ENCODE results near the gene NXPH3. TPM values are rescaled to one million over a fixed set of nuclear protein-coding genes. Genes with fewer than 3 reads are reported as not detected.

Gene NXPH3
- total and polyA plus RNA-seq, 8 donors, result 0.19 to 1.1 (median 0.33) TPM

- no peaks in the 10 kb centered on the region for H3K9me3 ChIP-seq
- no peak overlapping the region for H3K4me3 ChIP-seq
- no peak overlapping the region for H3K27ac ChIP-seq
- no peaks in the 10 kb centered on the region for H3K36me3 ChIP-seq
- TF ChIP-seq CTCF (IDR thresholded peaks at IDR 0.05), result no peak
- H3K27me3 ChIP-seq, result no peaks in the 10 kb centered on the region
- intact Hi-C loops (cut with DNase I), result no loop called here
- DNase-seq (no peak), ATAC-seq (no peak), FAIRE-seq (no peak)
- WGBS, 2 donors, result 78 to 82% methylated on average over 12 of the region's 12 CpGs
- H3K4me1 ChIP-seq, result peaks cover 0 to 5% (median 0%) of the 10 kb centered on the region in 3 donors
Measured at GRCh38 chr17:49580981-49581647, 5.4 kb downstream of the NXPH3 start.

- ATAC-seq, result no peak
- FAIRE-seq, result no peak
- no peaks in the 10 kb centered on the region for H3K27me3 ChIP-seq
- H3K4me3 ChIP-seq, result no peak overlapping the region
- no peak for TF ChIP-seq CTCF (IDR thresholded peaks at IDR 0.05)
- 65 to 67% methylated on average over 6 of the region's 6 CpGs for WGBS, 2 donors
- DNase-seq, result no peak
- no peaks in the 10 kb centered on the region for H3K36me3 ChIP-seq
- H3K27ac ChIP-seq, result no peak overlapping the region
- peaks cover 0 to under 1% (median 0%) of the 10 kb centered on the region in 3 donors for H3K4me1 ChIP-seq
- intact Hi-C loops (cut with DNase I), result no loop called here
- no peaks in the 10 kb centered on the region for H3K9me3 ChIP-seq
Measured at GRCh38 chr17:49581648-49581998, 6.0 kb downstream of the NXPH3 start.

- WGBS, 2 donors, result 76 to 86% methylated on average over 12 of the region's 12 CpGs
- intact Hi-C loops (cut with DNase I), result no loop called here
- Histone ChIP-seq H3K4me3 (no peak overlapping the region), H3K9me3 (no peaks in the 10 kb centered on the region), H3K27ac (no peak overlapping the region), H3K4me1 (no peaks in the 10 kb centered on the region), H3K36me3 (no peaks in the 10 kb centered on the region), H3K27me3 (no peaks in the 10 kb centered on the region)
- FAIRE-seq (no peak), DNase-seq (no peak), ATAC-seq (no peak)
- TF ChIP-seq CTCF (IDR thresholded peaks at IDR 0.05), result no peak
Measured at GRCh38 chr17:49582055-49582722, 6.5 kb downstream of the NXPH3 start.

- no peak overlapping the region for H3K27ac ChIP-seq
- WGBS, 2 donors, result 76 to 77% methylated on average over 8 of the region's 8 CpGs
- H3K4me1 ChIP-seq, result no peaks in the 10 kb centered on the region
- FAIRE-seq, result no peak
- no peaks in the 10 kb centered on the region for H3K9me3 ChIP-seq
- no peak for ATAC-seq
- no peak overlapping the region for H3K4me3 ChIP-seq
- DNase-seq, result no peak
- no peaks in the 10 kb centered on the region for H3K36me3 ChIP-seq
- no peak for TF ChIP-seq CTCF (IDR thresholded peaks at IDR 0.05)
- intact Hi-C loops (cut with DNase I), result no loop called here
- no peaks in the 10 kb centered on the region for H3K27me3 ChIP-seq
Measured at GRCh38 chr17:49582789-49583188, 7.1 kb downstream of the NXPH3 start.

- intact Hi-C loops (cut with DNase I), result no loop called here
- Histone ChIP-seq H3K4me3 (no peak overlapping the region), H3K9me3 (no peaks in the 10 kb centered on the region), H3K36me3 (no peaks in the 10 kb centered on the region), H3K4me1 (no peaks in the 10 kb centered on the region), H3K27ac (no peak overlapping the region), H3K27me3 (no peaks in the 10 kb centered on the region)
- FAIRE-seq (no peak), ATAC-seq (no peak), DNase-seq (no peak)
- 90 to 98% methylated on average over 5 of the region's 5 CpGs for WGBS, 2 donors
- no peak for TF ChIP-seq CTCF (IDR thresholded peaks at IDR 0.05)
Measured at GRCh38 chr17:49583226-49583625, 7.6 kb downstream of the NXPH3 start.
